Small intestine (tissue), 7 donors: ENCODE results near the gene RHBDL1. TPM values are rescaled to one million over a fixed set of nuclear protein-coding genes. Genes with fewer than 3 reads are reported as not detected.
A peak's percentile ranks its signal among the peaks of the same experiment; 100 is the strongest.

ENCODE experiments used
- DNase-seq, 2 donors: peaks; one replicate each; pipeline versions ENCODE4 v3.0.0 to v3.0.0-alpha.2; 2013
- FAIRE-seq: peaks from 2 replicates; lab custom pipeline; 2012; peaks lifted over from hg19 to GRCh38; lab: Jason Lieb, UNC
- H3K27ac ChIP-seq, 3 donors: one replicate each; pipeline ENCODE4 v1.5.1; 2013; ENCODE audit warnings: low read length in 2 of 3, mild to moderate bottlenecking in 2 of 3, control low read depth in 1 of 3, inconsistent platforms in 1 of 3, low read depth in 1 of 3, moderate library complexity in 1 of 3
- H3K27me3 ChIP-seq, 3 donors: one replicate each; pipeline ENCODE4 v1.6.1; 2013; ENCODE audit warnings: low read length in 3 of 3, inconsistent platforms in 1 of 3; ENCODE audit not compliant: control insufficient read depth in 3 of 3, insufficient read depth in 3 of 3
- H3K36me3 ChIP-seq, 3 donors: one replicate each; pipeline ENCODE4 v1.6.1; 2013; ENCODE audit warnings: low read length in 3 of 3, inconsistent platforms in 1 of 3, low read depth in 1 of 3, mild to moderate bottlenecking in 1 of 3, moderate library complexity in 1 of 3; ENCODE audit not compliant: control insufficient read depth in 3 of 3, insufficient read depth in 2 of 3
- H3K4me1 ChIP-seq, 3 donors: one replicate each; pipeline ENCODE4 v1.6.1; 2013; ENCODE audit warnings: low read length in 2 of 3, inconsistent platforms in 1 of 3, low read depth in 1 of 3, mild to moderate bottlenecking in 1 of 3, moderate library complexity in 1 of 3; ENCODE audit not compliant: control insufficient read depth in 3 of 3, insufficient read depth in 2 of 3
- H3K4me3 ChIP-seq, 3 donors: one replicate each; pipeline ENCODE4 v1.5.1; 2013; ENCODE audit warnings: low read length in 3 of 3, control low read depth in 1 of 3, inconsistent platforms in 1 of 3, low read depth in 1 of 3, mild to moderate bottlenecking in 1 of 3, moderate library complexity in 1 of 3
- H3K9me3 ChIP-seq, 2 donors: one replicate each; pipeline ENCODE4 v1.6.1; 2013; ENCODE audit warnings: low read depth in 1 of 2, low read length in 1 of 2; ENCODE audit not compliant: control insufficient read depth in 2 of 2, insufficient read depth in 1 of 2
- WGBS, 3 donors: extraction: QIAGEN DNeasy Blood & Tissue Kit; methylation state at CpG; one replicate each; pipeline ENCODE4 v1.1.7; 2013; 5-methylcytosine and 5-hydroxymethylcytosine counted together
- polyA plus RNA-seq, 4 donors: library from polyadenylated mRNA; stranded (reverse) in 3 of 4; unstranded in 1 of 4; fragments of 200-250 nt in 3 of 4; fragments of 120-200 nt in 1 of 4; gene quantifications; one replicate each; pipeline versions ENCODE4 v1.2.1 to v1.2.3, GENCODE V29; 2013
- donor health status: healthy with polysubstance abuse.
- donor health status: control.
- donor health status: control.
- donor health status: Bipolar disorder and iron deficiency.
- donor health status: healthy.

The RHBDL1 gene
- polyA plus RNA-seq, 4 donors = 2.7 to 6.2 (median 4.7) TPM

DNA sequence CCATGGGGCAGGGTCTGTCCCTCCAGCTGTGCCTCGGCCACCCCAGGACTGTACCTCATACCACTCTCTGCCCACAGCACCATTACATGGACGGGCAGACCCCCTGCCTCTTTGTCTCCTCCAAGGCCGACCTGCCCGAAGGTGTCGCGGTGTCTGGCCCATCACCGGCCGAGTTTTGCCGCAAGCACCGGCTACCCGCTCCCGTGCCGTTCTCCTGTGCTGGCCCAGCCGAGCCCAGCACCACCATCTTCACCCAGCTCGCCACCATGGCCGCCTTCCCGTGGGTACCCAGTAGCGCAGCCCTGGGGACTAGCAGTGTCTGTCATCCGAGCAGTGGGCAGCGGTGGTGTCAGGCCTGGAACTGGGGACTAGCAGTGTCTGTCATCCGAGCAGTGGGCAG is 2.6 kb upstream of the RHBDL1 start:
- 92 to 95% (median 95%) methylated on average over 17 to 21 of the region's 21 CpGs for WGBS, 3 donors
- no peak for DNase-seq
- no peak for FAIRE-seq
- Histone ChIP-seq H3K27ac (no peak overlapping the region), H3K36me3 (peaks cover 15 to 67% (median 21%) of the 10 kb centered on the region in 3 donors), H3K4me3 (no peak overlapping the region), H3K9me3 (no peaks in the 10 kb centered on the region), H3K27me3 (peaks cover 0 to 3% (median 0%) of the 10 kb centered on the region in 3 donors), H3K4me1 (peaks cover 3 to 32% (median 5%) of the 10 kb centered on the region in 3 donors)

DNA sequence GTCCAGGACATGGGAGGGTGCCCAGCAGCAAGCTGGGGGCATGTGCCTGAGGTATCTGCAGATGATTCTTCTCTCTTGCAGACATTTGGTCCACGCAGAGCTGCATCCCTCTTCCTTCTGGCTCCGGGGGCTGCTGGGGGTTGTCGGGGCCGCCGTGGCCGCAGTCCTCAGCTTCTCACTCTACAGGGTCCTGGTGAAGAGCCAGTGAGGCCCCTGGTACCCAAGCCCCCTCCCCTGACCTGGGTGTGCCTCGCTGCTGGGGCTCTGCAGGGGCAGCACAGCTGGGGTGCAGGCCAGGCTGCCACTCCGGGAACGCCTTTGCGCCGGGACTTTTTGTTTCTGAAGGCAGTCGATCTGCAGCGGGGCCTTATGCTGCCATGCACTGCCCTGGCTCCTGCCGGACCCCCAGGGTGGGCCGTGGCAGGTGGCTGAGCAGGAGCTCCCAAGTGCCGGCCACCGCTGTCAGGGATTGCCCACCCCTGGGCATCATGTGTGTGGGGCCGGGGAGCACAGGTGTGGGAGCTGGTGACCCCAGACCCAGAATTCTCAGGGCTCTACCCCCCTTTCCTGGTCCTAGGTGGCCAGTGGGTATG is 2.0 kb upstream of the RHBDL1 start:
- Histone ChIP-seq H3K27ac (no peak overlapping the region), H3K9me3 (no peaks in the 10 kb centered on the region), H3K4me3 (no peak overlapping the region), H3K27me3 (peaks cover 0 to 3% (median 0%) of the 10 kb centered on the region in 3 donors), H3K4me1 (peaks cover 3 to 32% (median 5%) of the 10 kb centered on the region in 3 donors), H3K36me3 (peaks cover 15 to 67% (median 21%) of the 10 kb centered on the region in 3 donors)
- FAIRE-seq = no peak
- WGBS, 3 donors = 90 to 91% (median 91%) methylated on average over 14 to 18 of the region's 18 CpGs
- DNase-seq = no peak

- H3K9me3 ChIP-seq = no peaks in the 10 kb centered on the region
- no peak overlapping the region for H3K4me3 ChIP-seq
- WGBS, 3 donors = 72 to 80% (median 76%) methylated on average over 21 to 22 of the region's 22 CpGs
- H3K27me3 ChIP-seq = peaks cover 0 to 3% (median 0%) of the 10 kb centered on the region in 3 donors
- H3K27ac ChIP-seq = no peak overlapping the region
- DNase-seq (no peak), FAIRE-seq (no peak)
- peaks cover 15 to 59% (median 21%) of the 10 kb centered on the region in 3 donors for H3K36me3 ChIP-seq
- peaks cover 5 to 26% (median 5%) of the 10 kb centered on the region in 3 donors for H3K4me1 ChIP-seq
Measured at GRCh38 chr16:674214-674881, 1.1 kb upstream of the RHBDL1 start.

DNA sequence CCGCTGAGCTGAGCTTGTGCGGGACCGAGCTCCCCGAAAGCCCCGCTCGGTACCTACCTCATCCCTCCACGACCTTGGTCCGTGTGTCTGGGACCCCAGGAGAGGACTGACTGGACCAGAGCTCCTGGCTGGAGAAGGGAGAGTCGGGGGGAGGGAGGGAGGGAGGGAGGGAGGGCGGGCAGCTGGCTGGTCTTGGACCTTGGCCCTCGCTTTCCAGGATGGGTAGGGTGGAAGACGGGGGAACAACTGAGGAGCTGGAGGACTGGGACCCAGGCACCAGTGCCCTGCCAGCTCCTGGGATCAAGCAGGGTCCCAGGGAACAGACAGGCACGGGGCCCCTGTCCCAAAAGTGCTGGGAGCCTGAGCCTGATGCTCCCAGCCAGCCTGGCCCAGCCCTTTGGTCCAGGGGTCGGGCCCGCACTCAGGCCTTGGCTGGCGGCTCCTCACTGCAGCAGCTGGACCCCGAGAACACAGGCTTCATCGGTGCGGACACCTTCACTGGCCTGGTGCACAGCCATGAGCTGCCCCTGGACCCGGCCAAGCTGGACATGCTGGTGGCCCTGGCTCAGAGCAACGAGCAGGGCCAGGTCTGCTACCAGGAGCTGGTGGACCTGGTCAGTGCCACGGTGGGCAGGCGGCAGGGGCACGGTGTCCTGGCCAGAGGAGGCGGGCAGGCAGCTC is 553 bp downstream of the RHBDL1 start:
- 16 to 39% (median 33%) methylated on average over 18 to 25 of the region's 25 CpGs for WGBS, 3 donors
- no peaks in the 10 kb centered on the region for H3K9me3 ChIP-seq
- peaks cover 12 to 42% (median 16%) of the 10 kb centered on the region in 3 donors for H3K36me3 ChIP-seq
- H3K4me1 ChIP-seq = peaks cover 5 to 28% (median 5%) of the 10 kb centered on the region in 3 donors
- no peak overlapping the region for H3K27ac ChIP-seq
- peak overlapping the region; percentile 27 to 42 (median 39) for H3K4me3 ChIP-seq
- FAIRE-seq (no peak), DNase-seq (peak; percentile 63 to 64)
- peaks cover 0 to 3% (median 0%) of the 10 kb centered on the region in 3 donors for H3K27me3 ChIP-seq

DNA sequence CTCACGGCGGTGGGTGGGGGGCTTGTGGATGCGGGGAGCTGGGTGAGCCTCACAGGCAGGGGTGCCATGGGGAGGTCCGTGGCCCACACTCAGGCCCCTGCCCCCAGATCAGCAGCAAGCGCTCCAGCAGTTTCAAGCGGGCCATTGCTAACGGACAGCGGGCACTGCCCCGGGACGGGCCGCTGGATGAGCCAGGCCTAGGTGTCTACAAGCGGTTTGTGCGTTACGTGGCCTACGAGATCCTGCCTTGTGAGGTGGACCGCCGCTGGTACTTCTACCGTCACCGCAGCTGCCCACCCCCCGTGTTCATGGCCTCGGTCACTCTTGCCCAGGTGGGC is 1.1 kb downstream of the RHBDL1 start:
- peaks cover 7 to 42% (median 16%) of the 10 kb centered on the region in 3 donors for H3K36me3 ChIP-seq
- FAIRE-seq (no peak), DNase-seq (no peak)
- H3K4me1 ChIP-seq = peaks cover 5 to 34% (median 8%) of the 10 kb centered on the region in 3 donors
- H3K27me3 ChIP-seq = peaks cover 0 to 3% (median 0%) of the 10 kb centered on the region in 3 donors
- no peak overlapping the region for H3K4me3 ChIP-seq
- H3K27ac ChIP-seq = peak overlapping the region in 1 of 3 donors; percentile 25
- 30 to 80% (median 55%) methylated on average over 17 to 21 of the region's 21 CpGs for WGBS, 3 donors
- H3K9me3 ChIP-seq = no peaks in the 10 kb centered on the region

- FAIRE-seq = no peak
- Histone ChIP-seq H3K27ac (peak overlapping the region in 1 of 3 donors; percentile 25), H3K9me3 (no peaks in the 10 kb centered on the region), H3K27me3 (peaks cover 0 to 3% (median 0%) of the 10 kb centered on the region in 3 donors), H3K4me1 (peaks cover 8 to 37% (median 9%) of the 10 kb centered on the region in 3 donors), H3K4me3 (no peak overlapping the region), H3K36me3 (peaks cover 3 to 42% (median 15%) of the 10 kb centered on the region in 3 donors)
- WGBS, 3 donors = 15 to 47% (median 30%) methylated on average over 22 to 23 of the region's 23 CpGs
- DNase-seq = peak; percentile 86 to 94
Measured at GRCh38 chr16:676913-677312, 1.4 kb downstream of the RHBDL1 start.

DNA sequence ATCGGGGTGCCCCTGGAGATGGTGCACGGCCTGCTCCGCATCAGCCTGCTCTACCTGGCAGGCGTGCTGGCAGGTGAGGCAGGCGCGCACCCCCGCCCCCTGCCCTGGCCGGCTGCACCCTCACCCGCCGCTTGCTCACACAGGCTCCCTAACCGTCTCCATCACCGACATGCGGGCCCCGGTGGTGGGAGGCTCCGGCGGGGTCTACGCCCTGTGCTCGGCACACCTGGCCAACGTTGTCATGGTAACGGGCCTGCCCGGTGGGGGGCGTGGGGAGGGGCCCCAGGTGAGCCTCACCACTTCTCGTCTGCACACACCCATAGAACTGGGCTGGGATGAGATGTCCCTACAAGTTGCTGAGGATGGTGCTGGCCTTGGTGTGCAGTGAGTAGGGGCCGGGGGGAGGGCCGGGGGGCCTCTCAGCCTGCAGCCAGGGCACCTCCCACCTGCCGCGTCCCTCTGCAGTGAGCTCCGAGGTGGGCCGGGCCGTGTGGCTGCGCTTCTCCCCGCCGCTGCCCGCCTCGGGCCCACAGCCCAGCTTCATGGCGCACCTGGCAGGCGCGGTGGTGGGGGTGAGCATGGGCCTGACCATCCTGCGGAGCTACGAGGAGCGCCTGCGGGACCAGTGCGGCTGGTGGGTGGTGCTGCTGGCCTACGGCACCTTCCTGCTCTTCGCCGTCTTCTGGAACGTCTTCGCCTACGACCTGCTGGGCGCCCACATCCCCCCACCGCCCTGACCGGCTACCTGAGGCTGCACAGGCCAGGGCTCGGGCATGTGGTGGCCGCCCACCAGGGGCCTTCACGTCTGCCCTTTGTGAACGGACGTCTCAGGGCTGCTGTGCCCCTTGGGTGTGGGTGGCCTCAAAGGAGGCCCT is 2.1 kb downstream of the RHBDL1 start:
- Histone ChIP-seq H3K36me3 (peaks cover 6 to 42% (median 9%) of the 10 kb centered on the region in 3 donors), H3K9me3 (no peaks in the 10 kb centered on the region), H3K4me1 (peaks cover 8 to 44% (median 10%) of the 10 kb centered on the region in 3 donors), H3K27ac (peak overlapping the region in 1 of 3 donors; percentile 30), H3K27me3 (peaks cover 0 to 3% (median 0%) of the 10 kb centered on the region in 3 donors), H3K4me3 (no peak overlapping the region)
- WGBS, 3 donors = 47 to 57% (median 53%) methylated on average over 49 to 57 of the region's 57 CpGs
- DNase-seq (no peak), FAIRE-seq (no peak)
